HG03045 (cell line): ENCODE measurements around the gene DCANP1.
A peak's percentile ranks its signal among the peaks of the same experiment; 100 is the strongest.

Experiments
- ATAC-seq: cut with Tn5 transposase; IDR thresholded peaks from one replicate; pipeline ENCODE4 v1.9.1; 2021; ENCODE audit warnings: mild to moderate bottlenecking, moderate library complexity; ENCODE audit not compliant: unreplicated experiment

The DCANP1 gene

GRCh38 chr5:135426102-135427082 lies 20.8 kb downstream of the DCANP1 start:
- no peak for ATAC-seq

- no peak for ATAC-seq
These were observed 21.5 kb downstream of the DCANP1 start for GRCh38 chr5:135425641-135426040.

GRCh38 chr5:135423846-135424168 lies 23.3 kb downstream of the DCANP1 start:
- ATAC-seq: no peak

- ATAC-seq: no peak
These were observed 23.9 kb downstream of the DCANP1 start for GRCh38 chr5:135423146-135423845.

GRCh38 chr5:135422419-135422818 lies 24.7 kb downstream of the DCANP1 start:
- no peak for ATAC-seq

GRCh38 chr5:135417083-135417482 lies 30.1 kb downstream of the DCANP1 start:
- no peak for ATAC-seq

- ATAC-seq: no peak
These were observed 42.1 kb downstream of the DCANP1 start for GRCh38 chr5:135405082-135405481.

- no peak for ATAC-seq
These were observed 45.1 kb downstream of the DCANP1 start for GRCh38 chr5:135402031-135402430.

GRCh38 chr5:135400866-135401265 lies 46.3 kb downstream of the DCANP1 start:
- ATAC-seq: no peak

GRCh38 chr5:135399794-135400542 lies 47.2 kb downstream of the DCANP1 start:
- ATAC-seq: no peak

GRCh38 chr5:135398855-135399793 lies 48.0 kb downstream of the DCANP1 start, which contains the start of gene MACROH2A1:
Gene MACROH2A1, minus strand, starts transcription at chr5:135399231. Its CDS starts 10,138 bp downstream, at chr5:135389093.
- ATAC-seq: peak; percentile 91

GRCh38 chr5:135398160-135398854 lies 48.8 kb downstream of the DCANP1 start:
- peak; percentile 36 for ATAC-seq

GRCh38 chr5:135397084-135397483 lies 50.1 kb downstream of the DCANP1 start:
- ATAC-seq: no peak

GRCh38 chr5:135396459-135397055 lies 50.6 kb downstream of the DCANP1 start:
- ATAC-seq: no peak

GRCh38 chr5:135395866-135396265 lies 51.3 kb downstream of the DCANP1 start:
- no peak for ATAC-seq

- no peak for ATAC-seq
These were observed 51.7 kb downstream of the DCANP1 start for GRCh38 chr5:135395451-135395850.
